ENCODE measurements around the gene SSB. TPM values are rescaled to one million over a fixed set of nuclear protein-coding genes. Genes with fewer than 3 reads are reported as not detected.

Gene SSB
- total RNA-seq, 1 donor from 2014 or later: 72.7 TPM

DNA sequence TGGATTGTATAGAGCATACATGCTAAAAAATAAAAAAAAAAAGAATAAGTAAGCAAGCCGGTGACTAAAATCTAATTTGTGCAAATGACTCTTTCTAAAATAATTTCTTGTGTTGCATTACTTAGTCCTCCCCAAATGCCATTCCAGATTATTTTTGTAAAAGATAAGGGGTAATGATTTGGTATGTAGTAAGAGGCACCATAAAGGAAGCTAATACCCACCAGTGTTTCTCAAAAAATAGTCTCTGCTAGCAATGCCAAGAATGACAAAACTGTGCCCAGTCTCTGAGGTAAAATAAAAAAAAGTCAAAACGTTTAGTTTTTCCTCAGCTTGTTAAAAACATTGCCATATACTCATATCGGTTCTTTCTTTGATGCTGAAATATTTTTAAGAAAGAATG lies 23.4 kb downstream of the SSB start:
- no peaks in the 10 kb centered on the region for H3K27me3 ChIP-seq (ENCODE audit: control insufficient read depth, insufficient read depth, low read length)
- DNase-seq (ENCODE audit: low read depth) (no peak), FAIRE-seq (no peak)
- H3K36me3 ChIP-seq (ENCODE audit: control insufficient read depth, insufficient read depth, low read length): peaks cover 10% of the 10 kb centered on the region
- TF ChIP-seq CTCF (IDR thresholded peaks at IDR 0.05; ENCODE audit: insufficient read depth, low read length, severe bottlenecking): no peak
- H3K4me3 ChIP-seq (ENCODE audit: low read depth, low read length): no peak overlapping the region

DNA sequence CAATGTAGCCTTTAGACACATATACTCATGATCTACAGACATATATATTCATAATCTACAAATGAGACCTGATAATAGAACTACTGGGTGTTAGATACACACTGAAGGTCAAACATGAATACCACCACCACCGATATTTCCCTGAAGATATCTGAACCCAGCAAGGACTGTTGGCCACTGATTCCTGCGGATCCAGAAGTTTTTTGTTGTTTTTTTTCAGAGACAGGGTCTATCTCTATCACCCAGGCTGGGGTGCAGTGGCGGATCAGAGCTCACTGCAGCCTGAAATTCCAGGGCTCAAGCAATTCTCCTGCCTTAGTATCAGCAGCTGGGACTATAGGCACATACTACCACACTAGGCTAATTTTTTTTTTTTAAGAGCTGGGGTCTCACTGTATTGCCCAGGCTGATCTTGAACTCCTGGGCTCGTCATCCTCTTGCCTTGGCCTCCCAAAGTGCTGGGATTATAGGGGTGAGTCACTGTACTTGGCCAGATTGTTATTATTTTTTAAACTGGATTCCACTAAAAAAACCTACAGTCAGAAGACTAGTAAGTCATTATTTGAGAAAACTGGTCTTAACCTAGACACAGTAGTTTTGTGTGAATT lies 24.2 kb downstream of the SSB start:
- Histone ChIP-seq H3K27me3 (ENCODE audit: control insufficient read depth, insufficient read depth, low read length) (no peaks in the 10 kb centered on the region), H3K36me3 (ENCODE audit: control insufficient read depth, insufficient read depth, low read length) (peaks cover 7% of the 10 kb centered on the region), H3K4me3 (ENCODE audit: low read depth, low read length) (peak overlapping the region; percentile 16)
- DNase-seq (ENCODE audit: low read depth): no peak
- TF ChIP-seq CTCF (IDR thresholded peaks at IDR 0.05; ENCODE audit: insufficient read depth, low read length, severe bottlenecking): no peak
- FAIRE-seq: no peak

- FAIRE-seq (no peak), DNase-seq (ENCODE audit: low read depth) (peak; percentile 76)
- Histone ChIP-seq H3K36me3 (ENCODE audit: control insufficient read depth, insufficient read depth, low read length) (peaks cover 5% of the 10 kb centered on the region), H3K27me3 (ENCODE audit: control insufficient read depth, insufficient read depth, low read length) (no peaks in the 10 kb centered on the region), H3K4me3 (ENCODE audit: low read depth, low read length) (peak overlapping the region; percentile 77)
- TF ChIP-seq CTCF (IDR thresholded peaks at IDR 0.05; ENCODE audit: insufficient read depth, low read length, severe bottlenecking): no peak
Observed at GRCh38 chr2:169823996-169824372, 25.3 kb downstream of the SSB start.

- DNase-seq (ENCODE audit: low read depth) (peak; percentile 57), FAIRE-seq (no peak)
- Histone ChIP-seq H3K27me3 (ENCODE audit: control insufficient read depth, insufficient read depth, low read length) (no peaks in the 10 kb centered on the region), H3K36me3 (ENCODE audit: control insufficient read depth, insufficient read depth, low read length) (peaks cover 5% of the 10 kb centered on the region), H3K4me3 (ENCODE audit: low read depth, low read length) (peak within 1 kb of the TSS; percentile 77)
- TF ChIP-seq CTCF (IDR thresholded peaks at IDR 0.05; ENCODE audit: insufficient read depth, low read length, severe bottlenecking): peak; percentile 92
Observed at GRCh38 chr2:169824373-169825333, 26.0 kb downstream of the SSB start, which contains the start of gene METTL5. TSS of gene METTL5 (minus strand) at chr2:169824905. CDS start at chr2:169824597, 308 bp downstream.

GRCh38 chr2:169827272-169828140 lies 28.8 kb downstream of the SSB start, which contains the start of gene UBR3:
TSS of gene UBR3 (plus strand) at chr2:169827454. CDS start at chr2:169827508, 54 bp downstream.
- H3K36me3 ChIP-seq (ENCODE audit: control insufficient read depth, insufficient read depth, low read length): peaks cover 1% of the 10 kb centered on the region
- no peak for TF ChIP-seq CTCF (IDR thresholded peaks at IDR 0.05; ENCODE audit: insufficient read depth, low read length, severe bottlenecking)
- DNase-seq (ENCODE audit: low read depth) (peak; percentile 79), FAIRE-seq (no peak)
- H3K27me3 ChIP-seq (ENCODE audit: control insufficient read depth, insufficient read depth, low read length): no peaks in the 10 kb centered on the region
- peak within 1 kb of the TSS; percentile 76 for H3K4me3 ChIP-seq (ENCODE audit: low read depth, low read length)

Data from bronchial epithelial cell (primary cell).